ENCODE data around the gene ADAMTS14.
A peak's percentile ranks its signal among the peaks of the same experiment; 100 is the strongest.

The ADAMTS14 gene

GRCh38 chr10:70774810-70775678, 102.7 kb downstream of the ADAMTS14 start:
- DNase-seq, result no peak

GRCh38 chr10:70775679-70776454, 103.6 kb downstream of the ADAMTS14 start:
- no peak for DNase-seq

- no peak for DNase-seq
Observed at GRCh38 chr10:70776455-70777005, 104.2 kb downstream of the ADAMTS14 start.

DNA sequence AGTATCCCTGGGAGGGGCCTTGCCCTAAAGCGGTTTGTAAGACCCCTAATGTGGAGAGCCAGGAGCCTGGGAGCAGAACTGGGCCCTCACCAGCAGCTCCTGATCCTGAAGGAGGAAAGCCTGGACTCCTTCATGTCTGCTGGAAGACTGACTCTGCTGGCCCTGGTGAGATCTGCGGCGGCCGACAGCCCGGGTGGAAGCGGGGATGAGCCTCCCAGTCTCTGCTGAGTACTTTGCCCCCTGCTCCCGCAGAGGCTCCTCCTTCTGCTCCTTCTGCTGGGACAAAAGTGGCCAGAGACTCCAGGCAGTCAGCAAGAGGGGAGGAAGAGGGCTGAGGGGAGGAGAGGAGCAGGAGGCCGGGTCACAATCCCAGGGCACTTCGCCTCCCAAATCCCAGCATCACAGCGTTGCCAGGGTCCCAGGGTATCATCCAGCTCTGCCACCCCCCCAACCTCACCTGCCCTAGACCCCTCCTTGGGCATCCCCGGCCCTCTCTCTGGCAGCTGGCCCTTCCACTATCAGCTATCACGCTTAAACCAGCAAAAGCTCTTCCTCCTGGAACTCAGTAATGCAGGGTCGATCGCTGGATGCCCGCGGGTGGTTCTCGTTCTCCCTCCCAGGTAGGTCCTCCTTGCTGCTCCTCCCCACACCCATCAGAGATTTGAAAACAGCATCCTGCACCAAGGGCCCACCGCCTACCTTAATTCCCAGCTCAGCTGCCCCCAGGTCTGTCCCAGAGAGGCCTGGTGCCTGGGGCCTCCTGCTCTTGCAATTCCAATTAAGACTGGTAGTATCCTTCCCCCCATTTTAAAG, 105.0 kb downstream of the ADAMTS14 start:
- no peak for DNase-seq

GRCh38 chr10:70778267-70778924, 106.1 kb downstream of the ADAMTS14 start:
- DNase-seq, result no peak

- peak; percentile 8 for DNase-seq
Observed at GRCh38 chr10:70779088-70779487, 106.8 kb downstream of the ADAMTS14 start.

- no peak for DNase-seq
Observed at GRCh38 chr10:70779511-70780369, 107.4 kb downstream of the ADAMTS14 start.

GRCh38 chr10:70780370-70780760, 108.1 kb downstream of the ADAMTS14 start:
- DNase-seq, result no peak

DNA sequence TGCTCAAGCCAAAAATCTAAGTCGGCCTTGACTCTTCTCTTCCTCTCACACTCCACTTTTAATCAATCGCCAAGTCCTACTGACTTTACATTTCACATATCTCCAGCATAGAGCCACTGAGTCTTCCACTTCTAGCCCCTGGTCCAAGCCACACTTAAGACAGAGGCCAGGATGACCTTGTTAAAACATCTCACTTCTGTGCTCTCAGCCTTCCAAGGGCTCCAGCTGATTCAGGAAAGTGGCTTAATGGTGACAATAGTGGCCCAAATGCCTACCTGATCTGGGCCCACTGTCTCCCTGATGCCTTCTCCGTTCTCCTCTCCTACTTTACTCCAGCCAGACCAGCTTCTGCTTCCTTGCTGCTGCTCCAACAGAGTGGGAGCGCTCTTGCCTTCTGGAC, 108.5 kb downstream of the ADAMTS14 start:
- no peak for DNase-seq

GRCh38 chr10:70781461-70782051, 109.2 kb downstream of the ADAMTS14 start:
- no peak for DNase-seq

DNA sequence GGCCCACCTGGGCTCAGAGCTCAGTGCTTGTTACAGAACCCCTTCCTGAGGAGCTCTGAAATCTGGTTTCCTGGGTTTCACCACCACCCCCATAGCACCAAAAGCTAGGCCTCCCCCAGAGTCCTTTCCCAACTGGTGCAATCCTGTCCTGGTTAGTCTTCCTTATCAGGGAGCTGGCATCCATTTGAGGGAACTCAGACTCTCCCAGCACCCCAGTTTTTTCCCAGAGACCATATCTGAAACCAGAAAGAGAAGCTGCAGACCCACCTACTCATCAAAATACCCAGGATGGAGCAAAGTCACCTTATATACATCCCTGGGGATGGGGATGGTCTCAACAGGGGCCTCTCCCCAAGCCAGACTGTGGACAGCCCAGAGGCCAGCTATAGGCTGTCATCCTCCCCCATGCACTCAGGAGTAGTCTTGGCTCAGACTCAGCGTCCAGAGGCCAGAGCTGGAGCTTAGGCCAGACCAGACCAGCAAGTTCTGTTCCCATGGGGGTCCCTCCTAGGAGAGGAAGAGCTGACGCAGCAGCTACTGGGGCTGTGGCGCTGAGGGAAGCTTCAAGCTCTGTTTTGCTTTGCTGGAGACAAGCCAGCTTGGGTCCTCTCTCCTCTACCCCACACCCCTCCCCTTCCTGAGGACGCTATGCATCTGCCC, 109.9 kb downstream of the ADAMTS14 start:
- no peak for DNase-seq

DNA sequence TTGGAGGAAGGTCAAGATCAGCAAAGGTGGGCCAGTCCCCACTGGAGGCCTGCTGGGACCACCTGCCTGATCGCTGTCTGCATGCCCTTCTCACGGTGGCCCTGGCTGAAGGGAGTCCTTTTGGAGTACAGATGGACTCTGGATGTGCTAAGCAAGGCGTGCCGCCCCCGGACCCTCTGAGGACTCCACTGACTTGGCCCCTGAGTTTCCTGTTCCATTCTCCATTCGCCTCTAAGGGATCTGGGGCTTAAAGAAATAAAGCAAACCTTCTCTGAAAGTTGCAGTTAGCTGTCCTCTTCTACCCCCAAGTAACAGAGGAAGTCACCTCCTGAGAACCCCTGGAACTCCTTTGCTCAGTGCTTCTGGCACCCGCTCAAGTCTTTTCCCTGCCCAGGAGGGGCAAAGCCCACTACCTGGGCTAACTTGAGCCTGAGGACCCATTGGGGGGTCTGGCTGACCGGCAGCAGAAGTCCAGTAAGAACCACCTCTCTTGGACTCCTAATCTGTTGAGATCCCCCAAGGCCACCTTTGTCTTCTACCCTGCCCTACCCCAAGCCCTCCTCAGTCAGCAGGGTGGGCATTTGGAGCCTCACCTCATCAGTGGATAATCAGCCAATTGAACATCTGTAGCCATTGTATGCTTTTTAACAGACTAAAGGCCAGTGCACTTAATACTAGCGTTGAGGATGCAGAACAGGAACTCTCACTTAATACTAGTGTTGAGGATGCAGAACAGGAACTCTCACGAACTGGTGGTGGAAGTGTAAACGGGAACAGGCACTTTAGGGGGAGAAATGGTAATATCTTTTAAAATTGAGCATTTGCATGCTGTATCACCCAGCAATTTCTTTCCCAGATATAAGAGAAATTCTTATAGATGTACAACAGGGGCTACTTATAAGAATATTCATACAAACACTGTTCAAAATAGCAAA, 110.7 kb downstream of the ADAMTS14 start:
- DNase-seq, result no peak

GRCh38 chr10:70784016-70784415, 111.7 kb downstream of the ADAMTS14 start:
- DNase-seq, result no peak

- DNase-seq, result no peak
Observed at GRCh38 chr10:70784471-70784870, 112.2 kb downstream of the ADAMTS14 start.

GRCh38 chr10:70785190-70785589, 112.9 kb downstream of the ADAMTS14 start, which contains the start of gene TBATA:
Gene TBATA, minus strand, starts transcription at chr10:70785377. Its CDS starts 1,998 bp downstream, at chr10:70783379.
- no peak for DNase-seq

GRCh38 chr10:70786799-70787415, 114.6 kb downstream of the ADAMTS14 start:
- DNase-seq, result no peak

DNA sequence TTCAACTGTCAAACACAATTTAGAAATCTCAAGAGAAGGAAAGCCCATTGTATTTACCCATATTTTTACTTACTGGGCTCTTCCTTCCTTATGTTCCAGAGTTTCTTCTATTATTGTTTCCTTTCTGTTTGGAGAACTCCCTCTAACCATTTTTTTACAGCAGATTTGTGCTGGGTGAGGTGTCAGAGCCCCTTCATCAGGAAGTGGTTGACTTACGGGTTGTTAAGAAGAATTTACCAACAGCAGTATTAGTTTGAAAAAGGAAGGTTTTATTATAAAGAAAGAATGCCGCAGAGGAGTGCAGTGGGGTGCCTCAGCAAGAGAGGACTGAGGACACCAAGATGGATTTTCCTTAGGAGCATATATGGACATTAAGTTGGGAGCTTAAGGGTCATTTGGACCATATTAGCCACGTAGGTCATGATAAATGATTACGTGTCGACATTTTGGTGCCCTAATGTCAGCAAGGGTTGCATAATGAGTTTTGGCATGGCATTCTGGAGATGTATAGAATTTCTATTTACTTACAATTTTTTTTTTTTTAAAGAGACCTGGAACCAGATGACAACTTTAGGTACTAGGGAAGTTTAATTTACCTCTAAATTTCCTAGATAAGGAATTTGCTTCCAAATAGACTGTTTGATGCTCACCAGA, 119.2 kb downstream of the ADAMTS14 start:
- no peak for DNase-seq

DNA sequence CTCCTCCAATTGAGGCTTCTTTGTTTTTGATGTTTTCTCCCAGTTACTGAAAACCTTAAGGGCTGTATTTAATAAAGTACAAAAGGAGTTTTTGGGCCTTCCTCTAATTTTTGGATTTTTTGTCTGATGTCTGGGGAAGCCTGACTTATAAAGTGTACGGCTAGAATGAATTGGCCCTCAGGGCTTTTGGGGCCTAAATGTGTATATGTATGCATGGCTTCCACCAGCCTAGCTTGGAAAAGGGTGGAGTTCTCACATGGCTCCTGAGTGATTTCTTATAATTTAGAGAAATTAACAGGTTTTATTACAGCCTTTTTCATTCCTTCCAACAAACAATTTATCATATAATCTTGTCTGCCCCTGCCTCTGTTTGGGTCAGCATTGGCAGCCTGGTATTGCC, 123.3 kb downstream of the ADAMTS14 start:
- DNase-seq, result no peak

Measured in NCI-H510A treated with DMSO at 0.1 percent for 48 hours (cell line).